Stimulated activated CD4-positive, alpha-beta T cell treated with anti-CD3 and anti-CD28 coated beads, Interleukin-1b, Interleukin-23, amount 100 ng/mL, for 48 hours (primary cell): Measurements from ENCODE around the gene PPP1R13B.
"Not testable (repeated sequence)": the region's sequence is repeated elsewhere in the genome, so short reads cannot be mapped to it uniquely, and the experiment has no call there.

Experiments used
- DNase-seq: peaks from one replicate; pipeline ENCODE4 v3.0.0-alpha.2; 2020

The PPP1R13B gene

DNA sequence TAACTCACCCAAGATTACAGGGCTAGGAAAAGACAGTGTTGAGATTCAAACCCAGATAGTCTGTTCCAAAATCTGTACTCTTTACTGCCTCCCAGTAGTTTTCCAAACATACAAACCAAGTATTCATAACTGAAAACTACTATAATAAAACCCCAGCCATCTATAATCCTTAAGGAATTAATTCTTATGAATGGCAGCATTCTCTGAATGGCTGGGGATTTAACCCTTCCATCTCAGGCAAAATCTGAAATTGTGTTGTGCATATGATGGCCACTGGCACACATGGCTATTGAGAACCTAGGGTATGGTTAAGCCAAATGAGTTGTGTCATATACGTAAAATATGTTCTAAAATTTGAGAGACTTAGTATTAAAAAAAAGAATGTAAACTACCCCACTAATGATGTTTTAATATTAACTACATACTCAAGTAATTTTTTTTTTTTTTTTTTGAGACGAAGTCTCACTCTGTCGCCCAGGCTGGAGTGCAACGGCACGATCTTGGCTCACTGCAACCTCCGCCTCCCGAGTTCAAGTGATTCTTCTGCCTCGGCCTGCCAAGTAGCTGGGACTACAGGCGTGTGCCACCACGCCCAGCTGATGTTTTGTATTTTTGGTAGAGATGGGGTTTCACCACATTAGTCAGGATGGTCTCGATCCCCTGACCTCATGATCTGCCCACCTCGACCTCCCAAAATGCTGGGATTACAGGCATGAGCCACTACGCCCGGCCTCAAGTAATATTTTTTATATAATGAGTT, 16.7 kb downstream of the PPP1R13B start:
- DNase-seq = no peak

GRCh38 chr14:103828315-103828967, 18.9 kb downstream of the PPP1R13B start:
- DNase-seq = peak; percentile 15

DNA sequence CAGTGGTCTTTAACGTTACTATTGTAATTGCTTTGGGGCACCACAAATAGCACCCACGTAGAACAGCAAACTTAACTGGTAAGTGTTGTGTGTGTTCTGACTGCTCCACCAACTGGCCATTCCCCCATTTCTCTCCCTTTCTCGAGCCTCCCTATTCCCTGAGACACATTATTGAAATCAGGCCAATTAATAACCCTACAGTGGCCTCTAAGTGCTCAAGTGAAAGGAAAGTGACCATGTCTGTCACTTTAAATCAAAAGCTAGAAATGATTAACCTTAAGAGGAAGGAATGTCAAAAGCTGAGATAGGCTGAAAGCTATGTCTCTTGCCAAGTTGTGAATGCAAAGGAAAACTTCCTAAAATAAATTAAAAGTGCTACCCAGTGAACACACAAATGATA, 22.3 kb downstream of the PPP1R13B start:
- DNase-seq = no peak

GRCh38 chr14:103820908-103821307, 26.5 kb downstream of the PPP1R13B start:
- no peak for DNase-seq

GRCh38 chr14:103820382-103820781, 27.0 kb downstream of the PPP1R13B start:
- DNase-seq = no peak

- DNase-seq = no peak
Observed at GRCh38 chr14:103819503-103820307, 27.7 kb downstream of the PPP1R13B start.

- DNase-seq = no peak
Observed at GRCh38 chr14:103818870-103819269, 28.5 kb downstream of the PPP1R13B start.

GRCh38 chr14:103818422-103818821, 29.0 kb downstream of the PPP1R13B start:
- DNase-seq = no peak

DNA sequence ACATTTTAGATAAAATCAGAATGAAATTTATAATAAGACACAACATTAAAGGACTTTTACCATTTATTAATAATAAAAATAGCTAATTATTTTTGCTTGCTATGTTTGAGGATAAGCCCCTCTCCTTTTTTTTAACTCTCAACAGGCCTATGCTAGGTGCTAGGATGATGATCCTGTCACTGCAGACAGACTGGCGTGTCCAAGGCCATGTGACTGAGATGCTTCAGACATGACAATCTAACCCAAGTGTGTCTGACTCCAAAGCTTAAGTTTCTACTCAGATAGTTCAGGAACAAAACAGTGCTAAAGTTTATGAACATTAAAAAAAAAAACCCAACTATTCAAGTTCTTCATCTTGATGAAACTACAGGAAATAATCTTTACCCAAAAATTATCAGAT, 29.8 kb downstream of the PPP1R13B start:
- no peak for DNase-seq

DNA sequence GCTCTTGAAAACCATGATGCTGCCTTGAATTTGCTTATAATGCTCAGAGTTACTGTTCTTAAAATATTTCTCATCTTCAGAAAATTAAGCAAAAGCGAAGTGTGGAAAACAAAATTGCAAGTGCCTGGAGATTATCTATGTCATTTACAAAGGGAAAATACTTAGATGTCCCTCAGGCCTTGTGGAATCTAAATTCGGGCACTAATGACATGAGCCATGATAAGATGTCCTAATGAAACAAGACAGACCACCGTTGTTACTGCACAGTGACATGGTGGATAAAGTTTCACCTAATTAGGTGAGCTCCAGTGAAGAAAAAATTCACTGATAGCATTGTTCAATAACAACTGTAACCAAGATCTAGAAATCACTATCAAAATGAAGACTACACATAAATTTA, 30.4 kb downstream of the PPP1R13B start:
- no peak for DNase-seq

GRCh38 chr14:103815253-103815652, 32.1 kb downstream of the PPP1R13B start:
- DNase-seq = no peak

DNA sequence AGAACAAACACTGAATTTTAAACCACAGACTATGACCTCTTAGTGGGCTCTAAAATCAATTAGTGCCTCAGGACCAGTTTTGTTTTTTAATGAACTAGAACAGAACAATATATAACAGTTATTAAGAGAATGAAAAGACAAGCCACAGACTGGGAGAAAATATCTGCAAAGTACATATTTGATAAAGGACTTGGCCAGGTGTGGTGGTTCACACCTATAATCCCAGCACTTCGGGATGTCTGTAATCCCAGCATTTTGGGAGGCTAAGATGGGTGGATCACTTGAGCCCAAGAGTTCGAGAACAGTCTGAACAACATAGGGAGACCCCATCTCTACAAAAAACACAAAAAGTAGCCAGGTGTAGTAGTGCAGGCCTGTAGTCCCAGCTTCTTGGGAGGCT, 36.2 kb downstream of the PPP1R13B start:
- DNase-seq = no peak

GRCh38 chr14:103808403-103809001, 38.9 kb downstream of the PPP1R13B start:
- DNase-seq = peak; percentile 59

- no peak for DNase-seq
Observed at GRCh38 chr14:103806805-103807204, 40.6 kb downstream of the PPP1R13B start.

- no peak for DNase-seq
Observed at GRCh38 chr14:103805708-103806107, 41.7 kb downstream of the PPP1R13B start.

DNA sequence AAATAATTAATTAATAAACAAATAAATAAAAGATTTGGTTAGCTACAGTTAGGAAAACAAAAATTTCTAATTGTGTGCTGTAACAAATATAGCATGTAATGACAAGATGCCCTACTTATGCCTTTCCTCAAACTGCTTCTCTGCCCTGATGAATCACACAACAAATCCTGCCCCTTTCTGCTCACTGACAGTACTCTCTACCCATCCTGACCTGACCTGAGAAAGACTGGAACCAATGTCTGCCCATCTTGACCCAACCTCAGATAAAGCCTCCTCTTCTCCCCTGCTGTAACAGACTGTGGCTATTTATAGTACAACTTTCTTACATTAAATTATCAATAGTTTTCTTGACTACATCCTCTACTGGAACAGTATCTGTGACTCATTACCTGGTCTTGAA, 43.7 kb downstream of the PPP1R13B start:
- no peak for DNase-seq

DNA sequence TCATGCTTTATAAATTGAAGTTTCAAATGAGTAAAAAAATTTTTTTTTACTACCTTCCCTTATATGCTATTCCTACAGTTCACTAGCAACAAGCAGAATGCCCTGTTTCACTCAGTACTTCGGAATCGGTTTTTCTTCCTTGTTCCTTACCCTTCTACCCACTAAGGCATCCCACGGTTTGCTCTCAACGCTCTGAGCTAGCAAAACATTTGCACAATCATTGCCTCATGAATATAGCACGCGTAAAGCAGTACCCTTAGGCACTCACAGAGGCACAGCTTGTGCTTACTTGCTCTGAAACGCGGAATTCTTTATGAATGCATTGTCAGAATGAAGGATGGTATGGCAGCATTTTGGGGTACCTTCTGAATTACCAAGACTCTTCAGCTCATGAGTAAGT, 45.0 kb downstream of the PPP1R13B start:
- DNase-seq = no peak

- no peak for DNase-seq
Observed at GRCh38 chr14:103801459-103801858, 45.9 kb downstream of the PPP1R13B start.

DNA sequence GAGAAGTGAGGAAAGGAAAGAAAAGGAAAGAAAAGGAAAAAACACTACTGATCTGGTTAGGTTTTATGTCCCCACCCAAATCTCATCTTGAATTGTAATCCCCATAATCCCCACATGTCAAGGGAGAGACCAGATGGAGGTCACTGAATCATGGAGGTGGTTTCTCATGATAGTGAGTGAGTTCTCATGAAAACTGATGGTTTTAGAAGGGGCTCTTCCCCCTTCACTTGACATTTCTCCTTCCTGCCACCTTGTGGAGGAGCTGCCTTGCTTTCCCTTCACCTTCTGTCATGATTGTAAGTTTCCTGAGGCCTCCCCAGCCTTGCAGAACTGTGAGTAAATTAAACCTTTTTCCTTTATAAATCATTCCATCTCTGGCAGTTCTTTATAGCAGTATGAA, 54.2 kb downstream of the PPP1R13B start:
- not testable (repeated sequence) for DNase-seq

DNA sequence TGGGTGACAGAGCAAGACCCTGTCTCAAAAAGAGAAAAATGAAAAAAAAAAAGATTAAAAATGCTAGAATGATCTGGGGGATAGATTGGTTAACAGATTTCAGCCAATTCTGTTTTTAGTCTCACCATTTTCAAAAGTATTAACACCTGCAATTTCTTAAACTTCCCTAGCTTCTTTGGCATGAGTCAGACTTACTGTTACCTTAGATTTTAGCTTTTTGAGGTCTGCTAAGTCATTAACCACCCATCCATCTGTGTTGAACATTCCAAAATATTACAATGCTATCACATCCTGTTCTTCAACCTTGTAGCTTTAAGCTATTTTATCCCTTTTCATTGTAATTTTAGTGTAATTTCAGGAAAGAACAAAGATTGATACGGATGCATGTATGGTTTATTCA, 59.3 kb downstream of the PPP1R13B start:
- no peak for DNase-seq

GRCh38 chr14:103782376-103782775, 65.0 kb downstream of the PPP1R13B start:
- DNase-seq = no peak

DNA sequence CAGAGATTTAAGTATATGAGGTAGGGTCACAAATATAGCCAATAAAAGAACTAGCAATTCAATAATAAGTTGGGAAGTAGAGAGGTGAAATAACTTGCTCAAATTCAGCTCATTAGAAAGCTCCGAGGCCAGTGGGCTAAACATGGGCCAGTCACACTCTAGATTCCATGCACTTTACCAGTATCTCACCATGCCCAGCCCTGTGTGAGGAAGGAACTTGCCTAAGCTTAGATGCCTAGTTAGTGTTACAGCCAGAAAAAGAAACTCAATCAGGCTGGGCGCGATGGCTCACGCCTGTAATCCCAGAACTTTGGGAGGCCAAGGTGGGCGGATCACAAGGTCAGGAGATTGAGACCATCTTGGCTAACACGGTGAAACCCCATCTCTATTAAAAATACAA, 71.1 kb downstream of the PPP1R13B start:
- DNase-seq = not testable (repeated sequence)

DNA sequence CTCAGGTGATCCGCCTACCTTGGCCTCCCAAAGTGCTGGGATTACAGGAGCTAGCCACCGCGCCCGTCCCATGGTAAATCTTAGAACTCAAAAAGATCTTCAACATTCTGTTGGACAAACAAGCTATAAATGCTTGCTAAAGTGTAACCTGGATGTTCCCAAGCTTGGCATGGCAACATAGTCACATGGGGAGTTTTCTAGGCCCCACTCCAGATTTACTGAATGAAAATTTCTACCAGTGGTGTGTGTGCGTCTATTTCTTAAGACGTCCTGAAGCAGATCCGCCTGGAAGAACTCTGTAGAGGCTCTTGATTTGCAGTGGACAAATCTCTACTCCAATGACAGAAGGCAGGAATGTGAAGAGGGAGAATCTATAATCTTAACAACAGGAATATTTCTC, 71.9 kb downstream of the PPP1R13B start:
- DNase-seq = no peak
